HG03108 (cell line): Measurements from ENCODE around the gene ZNF496.
"Not testable (repeated sequence)": the region's sequence is repeated elsewhere in the genome, so short reads cannot be mapped to it uniquely, and the experiment has no call there.

ENCODE experiments used
- ATAC-seq: cut with Tn5 transposase; IDR thresholded peaks from one replicate; pipeline ENCODE4 v1.9.1; 2021; ENCODE audit warnings: moderate library complexity; ENCODE audit not compliant: unreplicated experiment

Gene ZNF496

GRCh38 chr1:247331525-247332214 is at the start of gene ZNF496:
Gene ZNF496, minus strand, starts transcription at chr1:247331867. Its CDS starts 2,289 bp downstream, at chr1:247329578.
- ATAC-seq: peak; percentile 61

DNA sequence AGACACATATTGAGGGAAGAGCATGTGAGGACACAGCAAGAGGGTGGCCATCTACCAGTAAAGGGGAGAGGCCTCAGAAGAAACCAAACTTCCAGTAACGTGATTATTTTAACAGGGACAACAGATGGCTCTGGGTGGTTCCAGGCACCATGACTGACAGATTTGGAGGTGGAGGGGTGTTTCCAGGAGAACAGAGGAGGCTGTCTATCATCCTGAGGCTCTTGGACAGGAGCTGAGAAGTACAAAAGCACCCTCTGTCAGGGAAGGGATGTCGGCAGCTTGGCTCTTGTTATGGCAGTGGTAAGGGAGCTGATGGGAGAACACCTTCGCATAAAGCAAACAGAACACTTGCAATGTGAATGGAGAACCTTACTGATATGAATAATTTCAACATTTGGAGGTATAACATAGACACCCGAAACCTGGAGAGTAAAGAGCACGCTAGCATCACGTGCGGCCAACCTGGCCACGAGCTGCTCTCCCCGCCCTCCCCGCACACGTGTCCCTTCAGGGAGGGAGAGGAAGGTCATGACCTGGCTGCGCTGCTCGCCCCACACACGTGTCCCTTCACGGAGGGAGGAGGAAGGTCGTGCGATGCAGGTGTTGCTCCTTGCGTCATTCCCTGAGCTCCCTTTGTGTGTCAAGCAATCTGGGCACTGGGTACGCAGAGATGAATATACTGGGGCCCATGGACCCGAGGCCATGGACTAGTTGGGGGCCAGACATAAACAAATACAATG is 46.8 kb upstream of the ZNF496 start:
- ATAC-seq: no peak

DNA sequence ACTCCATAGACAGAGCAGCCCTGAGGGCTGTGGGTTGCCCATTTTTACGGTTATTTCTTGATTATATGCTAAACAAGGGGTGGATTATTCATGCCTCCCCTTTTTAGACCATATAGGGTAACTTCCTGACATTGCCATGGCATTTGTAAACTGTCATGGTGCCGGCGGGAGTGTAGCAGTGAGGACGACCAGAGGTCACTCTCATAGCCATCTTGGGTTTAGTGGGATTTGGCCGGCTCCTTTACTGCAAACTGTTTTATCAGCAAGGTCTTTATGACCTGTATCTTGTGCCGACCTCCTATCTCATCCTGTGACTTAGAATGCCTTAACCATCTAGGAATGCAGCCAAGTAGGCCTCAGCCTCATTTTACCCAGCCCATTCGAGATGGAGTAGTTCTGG is 46.0 kb upstream of the ZNF496 start:
- not testable (repeated sequence) for ATAC-seq

DNA sequence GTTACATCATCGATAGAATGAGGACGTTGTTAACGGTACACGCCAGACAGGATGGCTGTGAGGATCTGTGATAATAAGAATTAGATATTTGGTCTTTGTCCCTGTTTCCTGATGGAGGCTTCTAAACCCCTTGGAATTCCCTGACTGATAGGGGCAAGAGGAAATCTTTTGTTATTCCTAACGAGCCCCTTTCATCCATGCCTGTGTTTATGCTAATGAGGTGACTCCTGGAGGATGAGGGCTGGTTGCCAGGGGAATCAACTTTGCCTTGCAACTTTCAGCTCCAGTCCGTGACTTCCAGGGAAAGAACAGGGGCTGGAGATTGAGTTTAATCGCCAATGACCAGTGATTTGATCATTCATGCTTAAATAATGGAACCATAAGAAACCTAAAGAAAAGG is 45.0 kb upstream of the ZNF496 start:
- ATAC-seq: no peak

DNA sequence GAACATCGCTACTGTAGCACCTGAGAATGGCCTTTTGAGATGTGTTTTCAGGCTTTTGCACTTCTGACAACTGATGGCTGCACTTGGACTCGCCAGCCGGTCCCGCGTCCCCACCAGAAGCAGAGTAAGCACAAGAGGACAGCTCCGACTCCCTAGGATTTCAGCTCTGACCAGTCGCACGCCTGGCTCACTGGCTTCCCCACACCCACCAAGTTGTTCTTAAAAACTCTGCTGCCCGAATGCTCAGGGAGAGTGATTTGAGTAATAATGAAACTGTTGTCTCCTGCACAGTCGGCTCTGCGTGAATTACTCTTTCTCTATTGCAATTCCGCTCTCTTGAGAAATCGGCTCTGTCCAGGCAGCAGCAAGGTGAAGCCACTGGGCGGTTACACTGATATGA is 44.1 kb upstream of the ZNF496 start:
- no peak for ATAC-seq

DNA sequence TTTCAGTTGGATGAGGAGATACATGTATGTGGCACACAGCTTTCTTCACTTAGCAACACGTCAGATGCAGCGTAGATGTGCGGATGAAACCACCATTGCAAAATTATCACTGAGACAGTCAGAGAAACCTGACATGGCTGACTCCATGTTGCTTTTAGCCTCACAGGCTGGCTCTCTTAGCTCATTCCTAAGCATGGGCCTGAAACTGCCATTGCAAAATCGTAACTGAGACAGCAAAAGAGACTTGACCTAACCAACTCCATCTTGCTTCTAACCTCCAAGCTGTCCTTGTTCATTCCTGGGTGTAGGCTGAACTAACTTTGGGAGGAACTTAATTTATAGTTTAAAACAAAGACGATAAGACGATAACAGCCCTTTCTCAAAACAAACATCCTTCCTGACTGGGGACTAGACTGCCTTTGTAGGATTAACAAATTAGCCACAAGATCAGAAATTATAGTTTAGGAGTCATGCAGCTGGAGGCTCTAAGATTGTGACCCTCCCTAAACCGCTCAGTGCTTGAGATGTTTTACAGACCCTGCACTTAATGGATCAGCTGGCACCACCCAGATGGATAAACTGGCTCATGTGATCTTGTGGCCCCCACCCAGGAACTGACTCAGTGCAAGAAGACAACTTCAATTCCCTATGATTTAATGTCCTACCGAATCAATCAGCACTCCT is 43.1 kb upstream of the ZNF496 start:
- ATAC-seq: not testable (repeated sequence)

DNA sequence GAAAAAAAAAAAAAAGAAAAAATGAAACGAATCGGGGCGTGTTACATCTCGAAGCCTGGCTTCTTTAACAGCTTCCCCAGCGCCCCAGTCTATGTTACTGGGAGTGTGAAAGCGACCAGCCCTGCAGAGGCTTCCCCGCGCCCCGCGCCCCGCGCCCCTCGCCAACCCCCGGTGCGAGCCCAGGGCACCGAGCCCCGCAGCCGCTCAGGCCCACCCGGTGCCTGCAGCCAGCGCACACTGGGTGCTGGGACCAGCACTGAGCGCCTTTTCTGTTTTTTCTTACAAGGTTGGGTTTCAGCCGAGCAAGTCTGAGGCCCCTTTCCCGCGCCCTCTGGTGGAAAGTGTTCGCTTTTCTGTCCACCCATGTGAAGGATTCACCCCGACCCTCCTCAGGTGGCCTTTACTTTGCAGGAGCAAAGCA is 42.1 kb upstream of the ZNF496 start:
- ATAC-seq: no peak

- no peak for ATAC-seq
Observed at GRCh38 chr1:247371801-247372259, 40.2 kb upstream of the ZNF496 start.

DNA sequence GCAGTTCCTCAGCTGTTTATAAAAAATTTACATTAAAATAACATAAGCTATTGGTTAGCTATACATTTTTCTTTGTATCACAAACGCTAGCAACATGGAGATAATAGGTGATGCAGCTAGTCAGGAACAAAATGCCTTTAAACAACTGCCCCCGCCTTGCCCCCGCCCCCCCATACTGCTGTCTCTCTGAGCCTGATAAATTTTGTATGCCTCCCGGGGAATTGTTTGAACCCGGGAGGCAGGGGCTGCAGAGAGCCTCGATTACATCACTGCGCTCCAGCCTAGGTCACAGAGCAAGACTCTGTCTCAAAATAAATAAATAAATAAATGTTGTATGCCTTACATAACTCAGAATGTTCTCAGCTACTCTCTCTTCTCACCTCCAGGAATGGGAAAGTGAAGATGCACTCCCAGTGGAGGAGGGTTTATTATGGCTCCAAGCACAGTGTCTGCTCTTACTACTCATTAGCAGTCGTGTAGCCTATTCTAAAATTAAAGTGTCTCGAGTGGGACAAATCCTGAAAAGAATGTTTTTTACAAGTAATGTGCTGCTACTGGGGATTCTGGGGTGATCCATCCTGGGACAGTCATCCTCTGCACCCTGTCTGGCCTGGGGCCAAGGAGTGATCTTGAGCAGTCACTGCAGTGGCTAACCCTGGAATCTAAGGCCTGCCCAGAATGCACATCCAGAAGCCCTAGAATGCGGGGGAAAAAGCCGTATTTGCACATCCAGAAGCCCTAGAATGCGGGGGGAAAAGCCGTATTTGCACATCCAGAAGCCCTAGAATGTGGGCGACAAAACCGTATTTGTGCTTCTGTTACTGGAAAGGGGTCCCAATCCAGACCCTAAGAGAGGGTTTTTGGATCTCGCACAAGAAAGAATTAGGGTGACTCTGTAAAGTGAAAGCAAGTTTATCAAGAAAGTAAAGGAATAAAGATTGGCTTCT is 39.4 kb upstream of the ZNF496 start:
- no peak for ATAC-seq

DNA sequence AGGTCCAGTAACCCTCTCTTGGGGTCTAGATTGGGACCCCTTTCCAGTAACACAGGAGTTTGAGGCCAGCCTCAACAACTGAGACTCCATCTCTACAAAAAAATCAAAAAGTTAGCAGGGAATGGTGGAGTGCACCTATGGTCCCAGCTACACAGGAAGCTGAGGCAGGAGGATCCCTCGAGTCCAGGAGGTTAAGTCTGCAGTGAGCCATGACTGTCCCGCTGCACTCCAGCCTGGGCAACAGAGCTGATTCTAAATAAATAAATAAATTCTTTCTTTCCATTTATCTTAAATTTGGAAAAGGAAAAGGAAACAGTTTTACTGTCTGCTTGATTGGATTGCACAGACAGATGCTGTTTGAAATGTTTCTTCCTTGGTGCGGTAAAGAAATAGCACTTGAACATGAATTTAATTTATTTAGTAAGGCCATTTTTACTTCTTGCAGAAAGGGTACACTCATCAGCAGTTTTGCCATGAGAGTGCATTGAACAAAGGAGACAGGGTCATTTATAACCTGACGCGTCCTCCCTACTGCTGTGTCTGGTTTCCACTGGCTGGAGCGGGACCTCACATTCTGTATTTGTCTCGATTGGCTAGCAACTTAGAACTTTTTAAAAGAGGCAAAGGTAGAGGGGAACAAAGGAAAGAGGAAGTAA is 37.0 kb upstream of the ZNF496 start:
- no peak for ATAC-seq

GRCh38 chr1:247367786-247368422 is 36.2 kb upstream of the ZNF496 start:
- ATAC-seq: no peak

DNA sequence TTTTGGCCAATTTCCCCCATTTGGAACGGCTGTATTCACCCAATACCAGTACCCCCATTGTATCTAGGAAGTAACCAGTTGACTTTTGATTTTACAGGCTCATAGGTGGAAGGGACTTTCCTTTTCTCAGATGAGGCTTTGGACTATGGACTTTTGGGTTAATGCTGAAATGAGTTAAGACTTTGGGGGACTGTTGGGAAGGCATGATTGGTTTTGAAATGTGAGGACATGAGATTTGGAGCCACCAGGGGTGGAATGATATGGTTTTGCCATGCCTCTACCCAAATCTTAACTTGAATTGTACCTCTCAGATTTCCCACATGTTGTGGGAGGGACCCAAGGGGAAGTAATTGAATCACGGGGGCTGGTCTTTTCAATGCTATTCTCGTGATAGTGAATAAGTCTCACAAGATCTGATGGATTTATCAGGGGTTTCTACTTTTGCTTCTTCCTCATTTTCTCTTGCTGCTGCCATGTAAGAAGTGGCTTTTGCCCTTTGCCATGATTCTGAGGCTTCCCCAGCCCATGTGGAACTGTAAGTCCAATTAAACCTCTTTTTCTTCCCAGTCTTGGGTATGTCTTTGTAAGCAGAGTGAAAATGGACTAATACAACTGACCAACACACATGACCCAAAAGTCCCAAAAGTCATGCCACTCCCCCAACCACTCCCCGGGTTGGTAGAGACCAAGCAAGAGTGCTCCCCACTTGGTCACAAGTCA is 35.4 kb upstream of the ZNF496 start:
- ATAC-seq: no peak

GRCh38 chr1:247366345-247366744 is 34.7 kb upstream of the ZNF496 start:
- ATAC-seq: not testable (repeated sequence)

DNA sequence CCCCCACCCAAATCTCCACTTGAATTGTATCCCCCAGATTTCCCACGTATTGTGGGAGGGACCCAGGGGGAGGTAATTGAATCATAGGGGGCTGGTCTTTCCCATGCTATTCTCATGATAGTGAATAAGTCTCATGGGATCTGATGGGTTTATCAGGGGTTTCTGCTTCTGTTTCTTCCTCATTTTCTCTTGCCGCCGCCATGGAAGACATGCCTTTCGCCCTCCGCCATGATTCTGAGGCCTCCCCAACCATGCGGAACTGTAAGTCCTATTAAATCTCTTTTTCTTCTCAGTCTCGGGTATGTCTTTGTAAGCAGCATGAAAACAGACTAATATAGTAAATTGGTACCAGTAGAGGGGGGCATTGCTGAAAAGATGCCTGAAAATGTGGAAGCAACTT is 33.4 kb upstream of the ZNF496 start:
- ATAC-seq: no peak

DNA sequence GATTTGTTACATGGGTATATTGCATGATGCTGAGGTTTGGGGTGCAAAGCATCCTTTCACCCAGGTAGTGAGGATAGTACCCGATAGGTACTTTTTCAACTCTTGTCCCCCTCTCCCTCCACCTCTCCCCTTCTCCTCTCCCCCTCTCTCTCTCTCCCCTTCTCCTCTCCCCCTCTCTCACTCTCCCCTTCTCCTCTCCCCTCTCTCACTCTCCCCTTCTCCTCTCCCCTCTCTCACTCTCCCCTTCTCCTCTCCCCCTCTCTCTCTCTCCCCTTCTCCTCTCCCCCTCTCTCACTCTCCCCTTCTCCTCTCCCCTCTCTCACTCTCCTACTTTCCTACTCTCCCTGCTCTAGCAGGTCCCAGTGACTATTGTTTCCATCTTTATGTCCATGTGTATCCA is 31.3 kb upstream of the ZNF496 start:
- ATAC-seq: not testable (repeated sequence)

DNA sequence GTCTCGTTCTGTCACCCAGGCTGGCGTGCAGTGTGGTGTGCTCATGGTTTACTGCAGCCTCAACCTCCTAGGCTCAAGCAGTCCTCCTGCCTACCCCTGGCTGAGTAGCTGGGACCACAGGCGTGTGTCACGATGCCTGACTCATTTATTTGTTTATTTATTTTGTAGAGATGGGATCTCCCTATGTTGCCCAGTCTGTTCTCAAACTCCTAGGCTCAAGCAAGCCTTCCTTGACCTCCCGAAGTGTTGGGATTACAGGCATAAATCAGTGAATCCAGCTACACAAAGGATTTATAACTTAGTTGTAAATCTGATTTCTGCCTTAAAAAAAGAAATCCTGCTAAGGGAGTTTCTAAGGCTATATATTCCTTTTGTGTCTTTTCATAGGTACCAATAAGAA is 30.5 kb upstream of the ZNF496 start:
- ATAC-seq: no peak

DNA sequence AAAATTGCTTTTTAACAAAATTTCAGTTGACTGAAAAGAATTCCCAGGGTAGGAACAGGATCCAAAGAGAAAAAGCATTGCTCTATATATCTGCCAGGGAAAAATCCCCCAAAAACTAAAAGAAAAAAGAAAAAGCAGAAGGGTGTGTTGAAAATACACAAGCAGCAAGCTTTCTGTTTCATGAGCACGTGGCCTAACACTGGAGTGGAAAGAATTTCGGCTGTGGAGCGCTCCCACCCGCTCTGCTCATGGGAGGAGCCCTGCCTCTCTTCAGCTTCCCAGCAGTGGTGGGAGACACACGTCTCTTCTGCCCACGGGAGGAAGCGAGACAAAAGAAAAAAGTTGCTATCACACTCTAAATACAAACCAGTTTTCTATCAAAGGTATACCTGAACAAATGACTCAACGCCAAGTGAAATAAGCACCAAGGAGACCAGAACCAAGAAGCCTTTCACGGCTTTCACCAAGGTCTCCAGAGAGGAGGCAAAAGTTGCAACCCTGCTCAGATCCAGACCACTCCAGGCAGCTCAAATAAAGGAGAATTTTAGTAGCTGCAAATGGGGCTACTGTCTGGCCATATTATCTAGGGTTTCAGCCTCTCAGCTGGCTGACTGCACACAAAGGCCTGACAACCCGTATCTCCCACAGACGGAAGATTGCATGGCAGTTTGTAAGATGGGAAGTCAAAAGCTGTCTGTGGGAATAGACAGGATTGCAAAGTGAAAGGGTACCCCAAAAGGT is 29.5 kb upstream of the ZNF496 start:
- ATAC-seq: no peak

- ATAC-seq: no peak
Observed at GRCh38 chr1:247360116-247360898, 28.6 kb upstream of the ZNF496 start.
